Progenitor cell of endocrine pancreas (in vitro differentiated cells): ENCODE results near the gene ART4. TPM values are rescaled to one million over a fixed set of nuclear protein-coding genes. Genes with fewer than 3 reads are reported as not detected.

Experiments used
- DNase-seq: peaks from one replicate; pipeline ENCODE4 v3.0.0; 2021; ENCODE audit warnings: low spot score; ENCODE audit not compliant: unreplicated experiment
- H3K27ac Mint-ChIP-seq: 2 replicates; pipeline ENCODE4 v1.8.0; 2021; ENCODE audit warnings: mild to moderate bottlenecking, moderate library complexity, mixed read lengths
- H3K27me3 Mint-ChIP-seq: 2 replicates; pipeline ENCODE4 v1.8.0; 2021; ENCODE audit warnings: mixed read lengths
- H3K36me3 Mint-ChIP-seq: 2 replicates; pipeline ENCODE4 v1.8.0; 2022; ENCODE audit warnings: mixed read lengths; ENCODE audit not compliant: insufficient read depth
- H3K4me1 Mint-ChIP-seq: 2 replicates; pipeline ENCODE4 v1.8.0; 2021; ENCODE audit warnings: low read depth, mixed read lengths
- H3K4me3 Mint-ChIP-seq: 2 replicates; pipeline ENCODE4 v1.8.0; 2021; ENCODE audit warnings: low read depth, mild to moderate bottlenecking, moderate library complexity, mixed read lengths
- H3K9me3 Mint-ChIP-seq: 2 replicates; pipeline ENCODE4 v1.8.0; 2021; ENCODE audit warnings: low read depth, mixed read lengths
- total RNA-seq: library from RNA; stranded (reverse); gene quantifications from 2 replicates; pipeline ENCODE4 v1.2.1, GENCODE V29; 2021
- TF ChIP-seq, protein P1 (sequence below): fragments of 200-600 bp; sonication (generic); IDR thresholded peaks from one replicate; pipeline ENCODE4 v1.5.0; 2021; ENCODE audit warnings: antibody characterized with exemption, mild to moderate bottlenecking; ENCODE audit not compliant: unreplicated experiment

The ART4 gene
- total RNA-seq, 1 donor from 2014 or later: 0.29 TPM

DNA sequence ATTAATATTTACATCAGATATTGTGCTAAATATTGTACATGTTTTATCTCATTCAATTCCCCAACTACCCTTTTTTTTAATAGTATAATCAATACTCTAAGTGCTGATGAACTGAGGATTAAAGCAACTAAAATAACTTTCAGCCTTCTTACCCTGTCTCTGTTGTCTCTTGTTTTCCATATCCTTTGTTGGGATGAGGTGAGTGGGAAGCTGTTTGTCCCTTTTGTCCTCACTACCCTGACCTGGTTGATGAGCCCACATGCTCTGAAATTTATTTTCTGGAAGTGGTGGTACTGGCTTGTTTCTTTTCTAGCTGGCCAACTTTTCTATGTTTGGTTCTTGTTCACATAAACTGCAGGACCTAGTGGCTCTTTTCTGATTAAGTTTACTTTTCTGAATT, 9.6 kb upstream of the ART4 start:
- H3K27me3 Mint-ChIP-seq: no peaks in the 10 kb centered on the region
- peaks cover 11% of the 10 kb centered on the region for H3K9me3 Mint-ChIP-seq
- DNase-seq: no peak
- TF ChIP-seq, protein P1, sequence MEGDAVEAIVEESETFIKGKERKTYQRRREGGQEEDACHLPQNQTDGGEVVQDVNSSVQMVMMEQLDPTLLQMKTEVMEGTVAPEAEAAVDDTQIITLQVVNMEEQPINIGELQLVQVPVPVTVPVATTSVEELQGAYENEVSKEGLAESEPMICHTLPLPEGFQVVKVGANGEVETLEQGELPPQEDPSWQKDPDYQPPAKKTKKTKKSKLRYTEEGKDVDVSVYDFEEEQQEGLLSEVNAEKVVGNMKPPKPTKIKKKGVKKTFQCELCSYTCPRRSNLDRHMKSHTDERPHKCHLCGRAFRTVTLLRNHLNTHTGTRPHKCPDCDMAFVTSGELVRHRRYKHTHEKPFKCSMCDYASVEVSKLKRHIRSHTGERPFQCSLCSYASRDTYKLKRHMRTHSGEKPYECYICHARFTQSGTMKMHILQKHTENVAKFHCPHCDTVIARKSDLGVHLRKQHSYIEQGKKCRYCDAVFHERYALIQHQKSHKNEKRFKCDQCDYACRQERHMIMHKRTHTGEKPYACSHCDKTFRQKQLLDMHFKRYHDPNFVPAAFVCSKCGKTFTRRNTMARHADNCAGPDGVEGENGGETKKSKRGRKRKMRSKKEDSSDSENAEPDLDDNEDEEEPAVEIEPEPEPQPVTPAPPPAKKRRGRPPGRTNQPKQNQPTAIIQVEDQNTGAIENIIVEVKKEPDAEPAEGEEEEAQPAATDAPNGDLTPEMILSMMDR: no peak
- peaks cover 10% of the 10 kb centered on the region for H3K4me1 Mint-ChIP-seq
- no peak overlapping the region for H3K4me3 Mint-ChIP-seq
- H3K36me3 Mint-ChIP-seq: no peaks in the 10 kb centered on the region
- H3K27ac Mint-ChIP-seq: no peak overlapping the region

DNA sequence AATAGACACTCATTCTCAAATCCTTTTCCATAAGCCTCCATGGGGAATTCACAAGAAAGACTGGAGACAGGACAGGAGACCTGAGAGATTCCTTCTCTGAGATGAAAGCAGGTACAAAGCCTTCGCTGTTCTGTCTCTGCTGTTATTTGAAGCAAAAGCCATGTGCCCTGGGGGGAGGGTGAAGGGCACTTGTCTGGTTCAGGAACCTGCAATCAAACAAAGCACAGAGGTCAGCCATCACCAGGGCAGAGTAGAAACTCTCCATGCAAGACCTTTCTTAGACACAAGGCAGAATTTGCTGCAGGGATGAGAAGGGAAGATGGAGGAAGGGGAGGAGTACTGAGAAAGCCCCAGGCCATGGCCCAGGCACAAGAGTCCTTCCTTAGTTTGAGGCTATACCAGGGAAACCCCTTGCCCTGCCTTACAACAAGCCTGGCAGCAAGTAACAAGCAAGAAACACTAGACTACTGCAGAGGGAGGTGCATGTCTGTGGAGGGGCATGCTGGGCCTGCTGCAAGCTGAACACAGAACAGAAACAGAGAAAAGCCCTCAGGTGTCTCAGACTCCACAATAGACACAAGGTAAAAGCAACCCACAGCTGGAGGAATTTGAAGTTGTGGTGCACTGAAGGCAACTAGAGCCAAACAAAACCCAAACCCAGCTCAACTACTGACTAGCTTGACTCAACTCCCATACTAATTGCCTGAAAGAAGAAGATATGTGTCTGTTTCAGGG, 7.8 kb upstream of the ART4 start:
- no peak for DNase-seq
- no peaks in the 10 kb centered on the region for H3K36me3 Mint-ChIP-seq
- TF ChIP-seq, protein P1: no peak
- H3K27me3 Mint-ChIP-seq: no peaks in the 10 kb centered on the region
- no peak overlapping the region for H3K27ac Mint-ChIP-seq
- no peak overlapping the region for H3K4me3 Mint-ChIP-seq
- no peaks in the 10 kb centered on the region for H3K9me3 Mint-ChIP-seq
- H3K4me1 Mint-ChIP-seq: peaks cover 16% of the 10 kb centered on the region

DNA sequence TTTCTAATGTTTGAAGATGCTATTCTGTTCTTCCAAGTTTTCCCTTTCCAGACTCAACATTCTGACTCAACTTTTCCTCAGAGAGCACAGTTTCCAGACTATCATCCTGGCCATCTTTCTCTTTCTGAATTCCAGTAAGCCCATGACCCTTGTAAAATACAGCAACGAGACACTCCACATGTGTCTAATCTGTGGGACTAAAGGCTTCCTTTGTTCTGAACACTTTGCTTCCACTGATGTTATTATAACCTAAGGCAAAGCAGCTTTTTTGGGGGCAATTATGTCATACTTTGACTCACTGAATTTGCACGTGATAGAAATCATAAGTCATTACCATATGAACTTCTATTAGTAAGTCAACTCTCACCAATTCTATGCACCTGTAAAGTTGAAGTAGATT, 6.3 kb upstream of the ART4 start:
- H3K4me1 Mint-ChIP-seq: peaks cover 14% of the 10 kb centered on the region
- H3K36me3 Mint-ChIP-seq: no peaks in the 10 kb centered on the region
- no peak overlapping the region for H3K27ac Mint-ChIP-seq
- H3K27me3 Mint-ChIP-seq: no peaks in the 10 kb centered on the region
- no peak for DNase-seq
- TF ChIP-seq, protein P1: no peak
- H3K9me3 Mint-ChIP-seq: no peaks in the 10 kb centered on the region
- no peak overlapping the region for H3K4me3 Mint-ChIP-seq

DNA sequence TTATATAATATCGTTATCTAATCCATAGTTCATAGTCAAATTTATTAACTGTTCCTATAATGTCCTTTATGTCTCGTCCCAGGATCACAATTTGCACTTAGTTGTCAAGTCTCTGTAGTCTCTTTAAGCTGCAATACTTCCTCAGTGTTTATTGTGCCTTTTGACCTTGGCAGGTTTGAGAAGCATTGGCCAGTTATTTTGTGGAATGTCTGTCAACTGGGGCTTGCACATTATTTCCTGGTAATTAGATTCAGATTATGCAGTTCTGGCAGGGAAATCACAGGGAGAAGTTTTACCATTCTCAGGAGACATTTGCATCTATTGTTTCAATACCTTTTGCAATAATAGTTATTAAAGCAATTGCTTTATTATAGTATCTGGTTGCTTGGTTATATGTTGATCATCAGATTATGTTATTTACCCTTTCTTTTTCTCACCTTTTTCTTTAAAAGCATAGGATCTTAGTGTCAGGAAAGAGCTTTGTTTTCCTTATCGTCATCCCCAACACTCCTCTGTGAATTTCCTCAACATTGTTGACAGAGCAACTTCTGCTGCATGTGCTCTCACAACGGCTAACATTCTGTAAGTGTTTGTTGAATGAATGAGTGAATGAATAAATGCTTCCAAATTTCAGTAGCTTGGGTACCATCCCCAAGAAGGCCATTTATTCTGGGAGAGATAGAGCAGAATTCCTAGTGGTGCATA, 3.7 kb upstream of the ART4 start:
- no peaks in the 10 kb centered on the region for H3K9me3 Mint-ChIP-seq
- TF ChIP-seq, protein P1: no peak
- no peak overlapping the region for H3K4me3 Mint-ChIP-seq
- H3K36me3 Mint-ChIP-seq: no peaks in the 10 kb centered on the region
- peaks cover 21% of the 10 kb centered on the region for H3K4me1 Mint-ChIP-seq
- no peaks in the 10 kb centered on the region for H3K27me3 Mint-ChIP-seq
- DNase-seq: no peak
- no peak overlapping the region for H3K27ac Mint-ChIP-seq

DNA sequence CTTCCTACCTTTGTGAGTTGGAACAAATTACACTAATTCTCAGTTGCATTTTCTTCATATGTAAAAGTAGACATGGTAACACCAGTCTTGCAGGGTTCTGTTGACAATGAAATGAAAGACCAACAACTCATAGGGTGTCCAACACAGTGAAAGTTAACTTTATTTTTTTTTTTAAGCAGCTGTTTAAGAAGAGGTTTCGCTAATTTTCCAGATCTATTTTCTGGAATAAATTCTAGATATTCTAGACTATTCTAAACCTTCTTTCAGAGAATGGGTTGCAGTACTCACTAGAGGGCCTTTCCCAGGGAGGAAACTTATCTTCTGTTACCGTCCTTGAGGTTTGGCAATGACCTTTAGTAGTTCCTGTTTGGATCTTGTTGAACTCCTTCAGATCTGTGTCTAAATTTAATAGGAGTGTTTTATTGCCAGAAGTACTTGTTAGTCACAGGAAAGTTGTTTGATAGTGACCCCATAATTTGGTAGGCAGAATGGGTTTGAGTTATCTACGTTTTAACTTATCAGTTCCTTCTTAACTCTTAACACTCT, 2.8 kb upstream of the ART4 start:
- TF ChIP-seq, protein P1: no peak
- no peak overlapping the region for H3K4me3 Mint-ChIP-seq
- H3K36me3 Mint-ChIP-seq: no peaks in the 10 kb centered on the region
- no peaks in the 10 kb centered on the region for H3K9me3 Mint-ChIP-seq
- H3K27ac Mint-ChIP-seq: no peak overlapping the region
- peaks cover 26% of the 10 kb centered on the region for H3K4me1 Mint-ChIP-seq
- no peak for DNase-seq
- no peaks in the 10 kb centered on the region for H3K27me3 Mint-ChIP-seq
